SK-N-SH treated with all-trans-retinoic acid at 6 μM for 48 hours (cell line): ENCODE results near the gene GRIA2.

ENCODE experiments used
- ATAC-seq: fragments of 200-7000 bp; cut with Tn5 transposase; 3 replicates; pipeline ENCODE4 v1.9.1; 2020; ENCODE audit warnings: mild to moderate bottlenecking, moderate library complexity
- ARNTL ChIP-seq: fragments of 450-650 bp; formaldehyde crosslinking; IDR thresholded peaks from 2 replicates; pipeline ENCODE4 v1.5.0; 2020; ENCODE audit warnings: low read depth, mild to moderate bottlenecking, moderate library complexity, borderline replicate concordance
- BACH2 ChIP-seq: fragments of 250-450 bp; sonication (Bioruptor Pico); IDR thresholded peaks from 2 replicates; pipeline ENCODE4 v1.9.0; 2021; ENCODE audit warnings: mild to moderate bottlenecking, borderline replicate concordance
- CSDC2 ChIP-seq: fragments of 250-450 bp; sonication (Bioruptor Pico); IDR thresholded peaks from 2 replicates; pipeline ENCODE4 v1.5.0; 2020; ENCODE audit warnings: mild to moderate bottlenecking, moderate library complexity
- ESRRG ChIP-seq: fragments of 250-450 bp; sonication (Bioruptor Pico); IDR thresholded peaks from 2 replicates; pipeline ENCODE4 v1.6.1; 2021; ENCODE audit warnings: mild to moderate bottlenecking
- GLIS3 ChIP-seq: fragments of 250-450 bp; sonication (Bioruptor Pico); IDR thresholded peaks from 2 replicates; pipeline ENCODE4 v1.5.0; 2020; ENCODE audit warnings: mild to moderate bottlenecking, moderate library complexity
- ISL1 ChIP-seq: fragments of 250-450 bp; sonication (Bioruptor Pico); IDR thresholded peaks from 2 replicates; pipeline ENCODE4 v2.1.2; 2022; ENCODE audit warnings: mild to moderate bottlenecking, moderate library complexity
- OSR1 ChIP-seq: fragments of 250-450 bp; sonication (Bioruptor Pico); IDR thresholded peaks from 2 replicates; pipeline ENCODE4 v1.8.0; 2022; ENCODE audit warnings: moderate library complexity, mild to moderate bottlenecking, inconsistent platforms
- PATZ1 ChIP-seq: fragments of 250-450 bp; sonication (Bioruptor Pico); IDR thresholded peaks from 2 replicates; pipeline ENCODE4 v1.8.0; 2020; ENCODE audit warnings: mild to moderate bottlenecking, moderate library complexity, borderline replicate concordance
- PPARA ChIP-seq: fragments of 250-450 bp; sonication (Bioruptor Pico); IDR thresholded peaks from 2 replicates; pipeline ENCODE4 v1.5.0; 2020; ENCODE audit warnings: mild to moderate bottlenecking, borderline replicate concordance
- RARB ChIP-seq: fragments of 250-450 bp; sonication (Bioruptor Pico); IDR thresholded peaks from 2 replicates; pipeline ENCODE4 v1.8.0; 2021; ENCODE audit warnings: mild to moderate bottlenecking, moderate library complexity
- SNAI2 ChIP-seq: fragments of 250-450 bp; sonication (Bioruptor Pico); IDR thresholded peaks from 2 replicates; pipeline ENCODE4 v1.5.0; 2020; ENCODE audit warnings: mild to moderate bottlenecking, moderate library complexity
- TCF4 ChIP-seq: fragments of 250-450 bp; sonication (Bioruptor Pico); IDR thresholded peaks from 2 replicates; pipeline ENCODE4 v1.8.0; 2021; ENCODE audit warnings: mild to moderate bottlenecking, moderate library complexity, borderline replicate concordance
- TOX ChIP-seq: fragments of 250-450 bp; sonication (Bioruptor Pico); IDR thresholded peaks from 2 replicates; pipeline ENCODE4 v1.8.0; 2021; ENCODE audit warnings: mild to moderate bottlenecking, moderate library complexity, borderline replicate concordance
- ZC3H10 ChIP-seq: fragments of 250-450 bp; sonication (Bioruptor Pico); IDR thresholded peaks from 2 replicates; pipeline ENCODE4 v1.5.1; 2021; ENCODE audit warnings: mild to moderate bottlenecking, moderate library complexity
- ZFP3 ChIP-seq: fragments of 250-450 bp; sonication (Bioruptor Pico); IDR thresholded peaks from 2 replicates; pipeline ENCODE4 v1.5.0; 2020; ENCODE audit warnings: mild to moderate bottlenecking, moderate library complexity
- ZFP30 ChIP-seq: fragments of 450-650 bp; formaldehyde crosslinking; IDR thresholded peaks from 2 replicates; pipeline ENCODE4 v1.5.0; 2022; ENCODE audit warnings: mild to moderate bottlenecking, moderate library complexity
- ZNF565 ChIP-seq: fragments of 450-650 bp; formaldehyde crosslinking; conservative IDR thresholded peaks from 2 replicates; pipeline ENCODE4 v1.5.0; 2020; ENCODE audit warnings: low read depth, mild to moderate bottlenecking, moderate library complexity
- ZNF70 ChIP-seq: fragments of 450-650 bp; formaldehyde crosslinking; IDR thresholded peaks from 2 replicates; pipeline ENCODE4 v1.5.0; 2020; ENCODE audit warnings: mild to moderate bottlenecking, moderate library complexity
- ZNF8 ChIP-seq: fragments of 450-650 bp; formaldehyde crosslinking; IDR thresholded peaks from 2 replicates; pipeline ENCODE4 v1.5.0; 2020; ENCODE audit warnings: mild to moderate bottlenecking, moderate library complexity
- TF ChIP-seq, protein P1 (sequence below): fragments of 250-450 bp; sonication (Bioruptor Pico); IDR thresholded peaks from 2 replicates; pipeline ENCODE4 v1.5.0; 2020; ENCODE audit warnings: mild to moderate bottlenecking, moderate library complexity

Gene GRIA2

GRCh38 chr4:157358851-157359250 lies 138.3 kb downstream of the GRIA2 start:
- no peak for ATAC-seq
- TF ChIP-seq GLIS3 (CRISPR knock-in tag) (no peak), ARNTL (CRISPR knock-in tag) (no peak), ZC3H10 (CRISPR knock-in tag) (no peak), SNAI2 (CRISPR knock-in tag) (no peak)
- TF ChIP-seq, protein P1, sequence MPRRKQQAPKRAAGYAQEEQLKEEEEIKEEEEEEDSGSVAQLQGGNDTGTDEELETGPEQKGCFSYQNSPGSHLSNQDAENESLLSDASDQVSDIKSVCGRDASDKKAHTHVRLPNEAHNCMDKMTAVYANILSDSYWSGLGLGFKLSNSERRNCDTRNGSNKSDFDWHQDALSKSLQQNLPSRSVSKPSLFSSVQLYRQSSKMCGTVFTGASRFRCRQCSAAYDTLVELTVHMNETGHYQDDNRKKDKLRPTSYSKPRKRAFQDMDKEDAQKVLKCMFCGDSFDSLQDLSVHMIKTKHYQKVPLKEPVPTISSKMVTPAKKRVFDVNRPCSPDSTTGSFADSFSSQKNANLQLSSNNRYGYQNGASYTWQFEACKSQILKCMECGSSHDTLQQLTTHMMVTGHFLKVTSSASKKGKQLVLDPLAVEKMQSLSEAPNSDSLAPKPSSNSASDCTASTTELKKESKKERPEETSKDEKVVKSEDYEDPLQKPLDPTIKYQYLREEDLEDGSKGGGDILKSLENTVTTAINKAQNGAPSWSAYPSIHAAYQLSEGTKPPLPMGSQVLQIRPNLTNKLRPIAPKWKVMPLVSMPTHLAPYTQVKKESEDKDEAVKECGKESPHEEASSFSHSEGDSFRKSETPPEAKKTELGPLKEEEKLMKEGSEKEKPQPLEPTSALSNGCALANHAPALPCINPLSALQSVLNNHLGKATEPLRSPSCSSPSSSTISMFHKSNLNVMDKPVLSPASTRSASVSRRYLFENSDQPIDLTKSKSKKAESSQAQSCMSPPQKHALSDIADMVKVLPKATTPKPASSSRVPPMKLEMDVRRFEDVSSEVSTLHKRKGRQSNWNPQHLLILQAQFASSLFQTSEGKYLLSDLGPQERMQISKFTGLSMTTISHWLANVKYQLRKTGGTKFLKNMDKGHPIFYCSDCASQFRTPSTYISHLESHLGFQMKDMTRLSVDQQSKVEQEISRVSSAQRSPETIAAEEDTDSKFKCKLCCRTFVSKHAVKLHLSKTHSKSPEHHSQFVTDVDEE (CRISPR knock-in tag) = no peak

- TF ChIP-seq RARB (no peak), ZFP3 (CRISPR knock-in tag) (no peak), PATZ1 (CRISPR knock-in tag) (no peak), ZNF565 (CRISPR knock-in tag) (no peak), BACH2 (CRISPR knock-in tag) (no peak), TCF4 (no peak), OSR1 (CRISPR knock-in tag) (no peak), ISL1 (CRISPR knock-in tag) (no peak), ZNF70 (CRISPR knock-in tag) (no peak), ZFP30 (no peak), CSDC2 (CRISPR knock-in tag) (no peak), ARNTL (CRISPR knock-in tag) (no peak)
- TF ChIP-seq, protein P1 (CRISPR knock-in tag) = no peak
- ATAC-seq = no peak
These were observed 142.8 kb downstream of the GRIA2 start for GRCh38 chr4:157363360-157363759.

GRCh38 chr4:157372154-157372553 lies 151.6 kb downstream of the GRIA2 start:
- TF ChIP-seq, protein P1 (CRISPR knock-in tag) = no peak
- TF ChIP-seq SNAI2 (CRISPR knock-in tag) (no peak), CSDC2 (CRISPR knock-in tag) (no peak), ESRRG (CRISPR knock-in tag) (no peak), PPARA (no peak)

DNA sequence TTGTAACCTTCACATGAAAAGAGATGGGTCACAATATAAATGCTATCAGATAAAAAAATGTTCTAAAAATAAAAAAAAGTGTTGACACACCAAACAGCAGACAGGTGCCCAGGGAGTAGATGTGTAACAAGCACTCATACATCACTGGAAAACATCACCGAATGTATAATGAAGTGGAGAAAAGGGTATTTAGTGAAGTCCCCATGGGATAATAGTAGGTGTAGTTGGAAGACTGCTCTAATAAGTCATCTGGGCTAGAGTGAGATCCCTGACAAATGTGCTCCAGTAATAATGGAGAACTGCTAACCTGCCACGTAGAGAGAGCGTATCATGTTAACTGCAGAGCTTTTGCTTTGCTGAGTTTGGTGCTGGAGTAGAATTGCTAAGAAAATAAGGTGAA lies 152.0 kb downstream of the GRIA2 start:
- no peak for TF ChIP-seq ESRRG (CRISPR knock-in tag)
- TF ChIP-seq BACH2 (CRISPR knock-in tag) = no peak
- TF ChIP-seq GLIS3 (CRISPR knock-in tag) = no peak
- no peak for TF ChIP-seq RARB
- TF ChIP-seq SNAI2 (CRISPR knock-in tag) = no peak
- TF ChIP-seq OSR1 (CRISPR knock-in tag) = no peak
- no peak for TF ChIP-seq TOX (CRISPR knock-in tag)
- no peak for TF ChIP-seq ZFP30
- no peak for TF ChIP-seq ZNF8 (CRISPR knock-in tag)
- TF ChIP-seq ISL1 (CRISPR knock-in tag) = no peak
- no peak for TF ChIP-seq CSDC2 (CRISPR knock-in tag)
- no peak for TF ChIP-seq PPARA
- ATAC-seq = no peak

More at GRCh38 chr4:157372154-157372553, 151.6 kb downstream of the GRIA2 start:
- ATAC-seq = no peak
